Measurements from ENCODE around the gene MTHFD1L. TPM values are rescaled to one million over a fixed set of nuclear protein-coding genes. Genes with fewer than 3 reads are reported as not detected.

MTHFD1L gene
- total RNA-seq, 4 donors from 2014 or later: 0.35 to 1.6 (median 0.59) TPM; not detected in 1

DNA sequence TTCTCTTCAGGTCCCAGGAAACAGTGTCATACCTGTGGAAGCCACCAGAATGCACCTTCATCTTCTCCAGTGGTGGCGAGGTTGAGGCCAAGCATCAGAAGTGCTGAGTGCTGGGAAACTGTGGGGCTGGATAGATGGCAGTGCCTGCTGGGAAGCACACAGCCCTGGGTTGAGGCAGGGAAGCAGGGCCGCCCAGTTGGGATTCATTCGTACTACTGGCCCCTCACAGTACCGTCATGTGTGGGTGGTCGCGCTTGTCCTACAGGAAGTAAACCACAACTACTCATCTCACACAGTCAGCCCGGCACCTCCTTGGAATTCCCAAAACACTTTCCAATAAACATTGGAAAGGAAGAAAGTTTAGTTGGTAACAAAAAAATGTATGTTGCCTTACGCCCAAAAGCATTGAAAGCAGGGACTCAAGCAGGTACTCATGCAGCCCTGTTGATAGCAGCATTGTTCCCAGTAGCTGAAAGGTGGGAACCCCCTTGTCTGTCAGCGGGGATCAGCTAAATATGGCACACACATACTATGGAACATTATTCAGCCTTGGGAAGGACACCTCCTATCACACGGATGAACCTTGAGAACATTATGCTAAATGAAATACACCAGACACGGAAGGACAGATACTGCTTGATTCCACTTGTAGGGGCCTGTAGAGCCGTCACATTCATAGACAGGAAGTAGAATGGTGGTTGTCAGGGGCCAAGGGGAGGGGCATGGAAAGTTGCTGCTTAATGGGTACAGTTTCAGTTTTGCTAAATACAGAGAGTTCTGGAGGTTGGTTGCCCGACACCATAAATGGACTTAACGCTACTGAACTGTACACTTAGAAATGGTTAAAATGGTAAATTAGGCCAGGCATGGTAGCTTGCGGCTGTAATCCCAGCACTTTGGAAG, 162.7 kb downstream of the MTHFD1L start:
- Histone ChIP-seq H3K4me3 (no peak overlapping the region), H3K27me3 (no peaks in the 10 kb centered on the region), H3K36me3 (no peaks in the 10 kb centered on the region), H3K9me3 (no peaks in the 10 kb centered on the region), H3K27ac (no peak overlapping the region), H3K4me1 (no peaks in the 10 kb centered on the region)
- DNase-seq: no peak
- intact Hi-C loops (cut with DNase I; ENCODE audit: low total_unique reads) (no loop called here), in situ Hi-C loops (cut with MboI; ENCODE audit: low sequenced_read_pairs in 4 of 4) (no loop called here)
- TF ChIP-seq, protein P1, sequence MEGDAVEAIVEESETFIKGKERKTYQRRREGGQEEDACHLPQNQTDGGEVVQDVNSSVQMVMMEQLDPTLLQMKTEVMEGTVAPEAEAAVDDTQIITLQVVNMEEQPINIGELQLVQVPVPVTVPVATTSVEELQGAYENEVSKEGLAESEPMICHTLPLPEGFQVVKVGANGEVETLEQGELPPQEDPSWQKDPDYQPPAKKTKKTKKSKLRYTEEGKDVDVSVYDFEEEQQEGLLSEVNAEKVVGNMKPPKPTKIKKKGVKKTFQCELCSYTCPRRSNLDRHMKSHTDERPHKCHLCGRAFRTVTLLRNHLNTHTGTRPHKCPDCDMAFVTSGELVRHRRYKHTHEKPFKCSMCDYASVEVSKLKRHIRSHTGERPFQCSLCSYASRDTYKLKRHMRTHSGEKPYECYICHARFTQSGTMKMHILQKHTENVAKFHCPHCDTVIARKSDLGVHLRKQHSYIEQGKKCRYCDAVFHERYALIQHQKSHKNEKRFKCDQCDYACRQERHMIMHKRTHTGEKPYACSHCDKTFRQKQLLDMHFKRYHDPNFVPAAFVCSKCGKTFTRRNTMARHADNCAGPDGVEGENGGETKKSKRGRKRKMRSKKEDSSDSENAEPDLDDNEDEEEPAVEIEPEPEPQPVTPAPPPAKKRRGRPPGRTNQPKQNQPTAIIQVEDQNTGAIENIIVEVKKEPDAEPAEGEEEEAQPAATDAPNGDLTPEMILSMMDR (IDR thresholded peaks at IDR 0.05 in 4 of 5, conservative IDR thresholded peaks at IDR 0.05 in 1 of 5): no peak
- TF ChIP-seq POLR2A (IDR thresholded peaks at IDR 0.05): no peak
- ATAC-seq: no peak

DNA sequence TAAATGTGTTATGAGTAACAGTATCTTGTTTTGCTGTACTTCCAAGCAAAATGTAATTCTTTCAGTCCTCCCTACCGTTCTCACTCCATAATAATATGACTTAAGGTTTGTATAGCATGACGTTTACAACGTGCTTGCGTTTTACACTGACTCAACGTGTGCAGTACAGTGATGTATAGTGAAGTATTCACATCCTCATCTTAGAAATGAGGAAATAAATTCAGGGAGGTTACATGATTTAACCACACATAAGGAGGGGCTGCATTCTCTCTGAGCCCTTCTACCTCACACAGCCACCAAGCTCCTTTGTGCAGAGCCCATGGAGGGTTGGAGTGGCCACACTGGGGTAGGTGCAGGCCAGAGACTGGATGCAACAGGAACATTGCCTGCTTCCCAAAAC, 164.5 kb downstream of the MTHFD1L start:
- Histone ChIP-seq H3K4me1 (no peaks in the 10 kb centered on the region), H3K36me3 (no peaks in the 10 kb centered on the region), H3K27ac (no peak overlapping the region), H3K9me3 (no peaks in the 10 kb centered on the region), H3K27me3 (no peaks in the 10 kb centered on the region), H3K4me3 (no peak overlapping the region)
- no peak for DNase-seq
- intact Hi-C loops (cut with DNase I; ENCODE audit: low total_unique reads): no loop called here
- TF ChIP-seq POLR2A (IDR thresholded peaks at IDR 0.05): no peak
- in situ Hi-C loops (cut with MboI; ENCODE audit: low sequenced_read_pairs in 4 of 4): no loop called here
- no peak for ATAC-seq

DNA sequence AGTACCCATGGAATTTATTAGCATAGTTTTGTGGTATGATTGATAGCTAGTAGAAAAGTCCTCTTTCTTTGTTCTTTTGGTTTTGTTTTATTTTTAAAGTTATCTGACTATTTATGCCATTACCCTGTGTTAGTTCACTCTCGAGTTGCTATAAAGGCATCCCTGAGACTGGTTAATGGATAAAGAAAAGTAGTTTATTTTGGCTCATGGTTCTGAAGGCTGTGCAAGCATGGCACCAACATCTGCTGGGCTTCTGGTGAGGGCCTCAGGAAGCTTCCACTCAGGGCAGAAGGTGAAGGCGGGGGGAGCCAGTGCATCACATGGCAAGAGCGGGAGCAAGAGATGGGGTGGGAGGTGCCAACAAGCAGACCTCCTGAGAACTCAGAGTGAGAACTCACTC, 166.5 kb downstream of the MTHFD1L start:
- TF ChIP-seq POLR2A (IDR thresholded peaks at IDR 0.05): no peak
- TF ChIP-seq, protein P1 (IDR thresholded peaks at IDR 0.05 in 4 of 5, conservative IDR thresholded peaks at IDR 0.05 in 1 of 5): no peak
- no peaks in the 10 kb centered on the region for H3K36me3 ChIP-seq
- intact Hi-C loops (cut with DNase I; ENCODE audit: low total_unique reads) (no loop called here), in situ Hi-C loops (cut with MboI; ENCODE audit: low sequenced_read_pairs in 4 of 4) (no loop called here)
- H3K27me3 ChIP-seq: no peaks in the 10 kb centered on the region
- no peaks in the 10 kb centered on the region for H3K9me3 ChIP-seq
- H3K4me1 ChIP-seq: peaks cover 0 to 10% of the 10 kb centered on the region in 2 donors
- DNase-seq: no peak
- no peak overlapping the region for H3K4me3 ChIP-seq
- H3K27ac ChIP-seq: no peak overlapping the region
- ATAC-seq: no peak

DNA sequence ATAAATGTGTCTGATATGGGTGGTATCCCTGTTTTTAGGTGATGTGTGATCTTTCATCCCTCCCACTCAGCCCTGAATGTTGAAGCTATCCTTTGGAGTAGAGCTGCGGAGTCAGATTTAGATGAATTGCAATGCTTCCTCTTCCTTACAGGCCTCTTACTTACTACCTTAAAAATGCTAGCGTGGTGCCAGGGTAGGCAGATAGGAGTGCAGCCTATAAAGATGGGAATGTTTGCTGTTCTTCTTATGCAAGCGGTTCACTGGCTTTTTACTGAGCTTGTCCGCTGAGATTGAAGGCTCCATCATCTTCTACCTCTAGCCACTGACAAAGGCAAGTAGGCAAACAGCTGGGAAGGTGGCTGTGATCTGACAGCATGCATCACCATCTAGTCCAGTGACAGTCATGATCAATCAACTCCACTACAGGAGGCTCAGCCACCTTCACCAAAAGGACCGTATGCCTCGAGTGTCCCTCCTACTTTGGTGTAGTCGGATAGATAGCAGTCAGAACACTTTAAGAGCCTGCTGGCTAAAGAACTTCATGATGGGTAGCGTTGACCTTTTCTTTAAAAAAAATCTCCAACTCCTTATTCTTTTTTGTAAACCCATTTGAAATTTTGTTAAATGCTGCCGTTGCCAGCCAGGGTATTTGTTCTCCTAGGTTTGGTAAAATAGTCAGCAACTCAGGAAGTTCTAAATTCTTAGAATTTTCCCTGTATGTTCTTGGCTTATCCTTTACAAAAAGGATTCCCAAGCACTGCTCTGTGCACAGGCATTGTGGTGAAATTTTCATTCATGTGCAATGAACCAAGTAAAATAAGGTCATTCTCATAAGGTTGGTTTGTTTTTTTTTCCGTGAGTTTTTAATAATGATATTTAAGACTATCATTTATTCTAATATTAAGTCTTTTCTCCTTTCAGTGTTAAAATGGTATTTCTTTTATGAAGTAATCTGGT, 169.6 kb downstream of the MTHFD1L start:
- DNase-seq (no peak), ATAC-seq (no peak)
- TF ChIP-seq POLR2A (IDR thresholded peaks at IDR 0.05): no peak
- TF ChIP-seq, protein P1 (IDR thresholded peaks at IDR 0.05 in 4 of 5, conservative IDR thresholded peaks at IDR 0.05 in 1 of 5): no peak
- Histone ChIP-seq H3K36me3 (no peaks in the 10 kb centered on the region), H3K4me3 (no peak overlapping the region), H3K27me3 (no peaks in the 10 kb centered on the region), H3K9me3 (no peaks in the 10 kb centered on the region), H3K4me1 (peaks cover 0 to 10% of the 10 kb centered on the region in 2 donors), H3K27ac (peak overlapping the region; percentile 50 to 76 (median 72))
- in situ Hi-C loops (cut with MboI; ENCODE audit: low sequenced_read_pairs in 4 of 4): no loop called here
- intact Hi-C loops (cut with DNase I; ENCODE audit: low total_unique reads): no loop called here
